ENCODE measurements around the gene RAI14. TPM values are rescaled to one million over a fixed set of nuclear protein-coding genes. Genes with fewer than 3 reads are reported as not detected.

The RAI14 gene
- total RNA-seq, 1 experiment from 2014 or later, result 71.5 TPM

- H3K9me3 Mint-ChIP-seq (ENCODE audit: unreplicated experiment), result no peaks in the 10 kb centered on the region
- no peak for DNase-seq
- intact Hi-C loops (cut with micrococcal nuclease; ENCODE audit: unreplicated experiment), result no loop called here
- H3K4me1 Mint-ChIP-seq (ENCODE audit: low read depth, unreplicated experiment), result no peaks in the 10 kb centered on the region
- no peak overlapping the region for H3K4me3 Mint-ChIP-seq (ENCODE audit: unreplicated experiment)
- TF ChIP-seq, protein P1, sequence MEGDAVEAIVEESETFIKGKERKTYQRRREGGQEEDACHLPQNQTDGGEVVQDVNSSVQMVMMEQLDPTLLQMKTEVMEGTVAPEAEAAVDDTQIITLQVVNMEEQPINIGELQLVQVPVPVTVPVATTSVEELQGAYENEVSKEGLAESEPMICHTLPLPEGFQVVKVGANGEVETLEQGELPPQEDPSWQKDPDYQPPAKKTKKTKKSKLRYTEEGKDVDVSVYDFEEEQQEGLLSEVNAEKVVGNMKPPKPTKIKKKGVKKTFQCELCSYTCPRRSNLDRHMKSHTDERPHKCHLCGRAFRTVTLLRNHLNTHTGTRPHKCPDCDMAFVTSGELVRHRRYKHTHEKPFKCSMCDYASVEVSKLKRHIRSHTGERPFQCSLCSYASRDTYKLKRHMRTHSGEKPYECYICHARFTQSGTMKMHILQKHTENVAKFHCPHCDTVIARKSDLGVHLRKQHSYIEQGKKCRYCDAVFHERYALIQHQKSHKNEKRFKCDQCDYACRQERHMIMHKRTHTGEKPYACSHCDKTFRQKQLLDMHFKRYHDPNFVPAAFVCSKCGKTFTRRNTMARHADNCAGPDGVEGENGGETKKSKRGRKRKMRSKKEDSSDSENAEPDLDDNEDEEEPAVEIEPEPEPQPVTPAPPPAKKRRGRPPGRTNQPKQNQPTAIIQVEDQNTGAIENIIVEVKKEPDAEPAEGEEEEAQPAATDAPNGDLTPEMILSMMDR (IDR thresholded peaks at IDR 0.05; ENCODE audit: insufficient read depth in 1 of 2, low read depth in 1 of 2, low read length in 1 of 2, severe bottlenecking in 1 of 2, unreplicated experiment in 1 of 2), result no peak
- no peaks in the 10 kb centered on the region for H3K9me3 ChIP-seq
- H3K4me1 ChIP-seq, result no peaks in the 10 kb centered on the region
- no peaks in the 10 kb centered on the region for H3K36me3 Mint-ChIP-seq (ENCODE audit: insufficient read depth, unreplicated experiment)
- no TSS peak for BruUV-seq (replicated peaks)
- H3K4me3 ChIP-seq (ENCODE audit: low read depth, low read length), result no peak overlapping the region
- no peak overlapping the region for H3K27ac Mint-ChIP-seq (ENCODE audit: unreplicated experiment)
- POLR2A ChIA-PET, result no interaction called here
- no peaks in the 10 kb centered on the region for H3K36me3 ChIP-seq (ENCODE audit: control insufficient read depth, insufficient read depth, low read length)
- no peaks in the 10 kb centered on the region for H3K27me3 ChIP-seq (replicated peaks; ENCODE audit: control insufficient read depth, insufficient read depth, low read length)
- CTCF ChIA-PET, result no interaction called here
- H3K27me3 Mint-ChIP-seq (ENCODE audit: insufficient read depth, unreplicated experiment), result no peaks in the 10 kb centered on the region
Measured at GRCh38 chr5:34625246-34625645, 30.9 kb upstream of the RAI14 start.

- H3K4me1 ChIP-seq, result no peaks in the 10 kb centered on the region
- no peaks in the 10 kb centered on the region for H3K27me3 Mint-ChIP-seq (ENCODE audit: insufficient read depth, unreplicated experiment)
- H3K27ac Mint-ChIP-seq (ENCODE audit: unreplicated experiment), result no peak overlapping the region
- H3K36me3 Mint-ChIP-seq (ENCODE audit: insufficient read depth, unreplicated experiment), result no peaks in the 10 kb centered on the region
- CTCF ChIA-PET, result no interaction called here
- DNase-seq, result no peak
- BruUV-seq (replicated peaks), result no TSS peak
- no peaks in the 10 kb centered on the region for H3K27me3 ChIP-seq (replicated peaks; ENCODE audit: control insufficient read depth, insufficient read depth, low read length)
- H3K4me1 Mint-ChIP-seq (ENCODE audit: low read depth, unreplicated experiment), result no peaks in the 10 kb centered on the region
- H3K4me3 Mint-ChIP-seq (ENCODE audit: unreplicated experiment), result no peak overlapping the region
- POLR2A ChIA-PET, result interaction anchor here (0.6 kb wide), 1 partner anchor 27 kb away, joined by 5 read pairs; no protein-coding TSS in a partner anchor
- TF ChIP-seq, protein P1 (IDR thresholded peaks at IDR 0.05; ENCODE audit: insufficient read depth in 1 of 2, low read depth in 1 of 2, low read length in 1 of 2, severe bottlenecking in 1 of 2, unreplicated experiment in 1 of 2), result no peak
- no peaks in the 10 kb centered on the region for H3K9me3 ChIP-seq
- H3K4me3 ChIP-seq (ENCODE audit: low read depth, low read length), result no peak overlapping the region
- no peaks in the 10 kb centered on the region for H3K36me3 ChIP-seq (ENCODE audit: control insufficient read depth, insufficient read depth, low read length)
- intact Hi-C loops (cut with micrococcal nuclease; ENCODE audit: unreplicated experiment), result no loop called here
- no peaks in the 10 kb centered on the region for H3K9me3 Mint-ChIP-seq (ENCODE audit: unreplicated experiment)
Measured at GRCh38 chr5:34626036-34626435, 30.1 kb upstream of the RAI14 start.

- Mint-ChIP-seq H3K36me3 (ENCODE audit: insufficient read depth, unreplicated experiment) (no peaks in the 10 kb centered on the region), H3K27ac (ENCODE audit: unreplicated experiment) (no peak overlapping the region), H3K27me3 (ENCODE audit: insufficient read depth, unreplicated experiment) (no peaks in the 10 kb centered on the region), H3K4me1 (ENCODE audit: low read depth, unreplicated experiment) (no peaks in the 10 kb centered on the region), H3K9me3 (ENCODE audit: unreplicated experiment) (no peaks in the 10 kb centered on the region), H3K4me3 (ENCODE audit: unreplicated experiment) (no peak overlapping the region)
- H3K9me3 ChIP-seq, result no peaks in the 10 kb centered on the region
- ChIA-PET POLR2A (interaction anchor here (0.6 kb wide), 1 partner anchor 26 kb away, joined by 5 read pairs; no protein-coding TSS in a partner anchor), CTCF (no interaction called here)
- no peaks in the 10 kb centered on the region for H3K27me3 ChIP-seq (replicated peaks; ENCODE audit: control insufficient read depth, insufficient read depth, low read length)
- no TSS peak for BruUV-seq (replicated peaks)
- DNase-seq, result no peak
- H3K4me1 ChIP-seq, result no peaks in the 10 kb centered on the region
- TF ChIP-seq, protein P1 (IDR thresholded peaks at IDR 0.05; ENCODE audit: insufficient read depth in 1 of 2, low read depth in 1 of 2, low read length in 1 of 2, severe bottlenecking in 1 of 2, unreplicated experiment in 1 of 2), result no peak
- intact Hi-C loops (cut with micrococcal nuclease; ENCODE audit: unreplicated experiment), result no loop called here
- no peak overlapping the region for H3K4me3 ChIP-seq (ENCODE audit: low read depth, low read length)
- H3K36me3 ChIP-seq (ENCODE audit: control insufficient read depth, insufficient read depth, low read length), result no peaks in the 10 kb centered on the region
Measured at GRCh38 chr5:34626751-34627150, 29.4 kb upstream of the RAI14 start.
